ENCODE data around the gene CCR3. TPM values are rescaled to one million over a fixed set of nuclear protein-coding genes. Genes with fewer than 3 reads are reported as not detected.

Gene CCR3
- total RNA-seq, 2 donors from 2014 or later = not detected

DNA sequence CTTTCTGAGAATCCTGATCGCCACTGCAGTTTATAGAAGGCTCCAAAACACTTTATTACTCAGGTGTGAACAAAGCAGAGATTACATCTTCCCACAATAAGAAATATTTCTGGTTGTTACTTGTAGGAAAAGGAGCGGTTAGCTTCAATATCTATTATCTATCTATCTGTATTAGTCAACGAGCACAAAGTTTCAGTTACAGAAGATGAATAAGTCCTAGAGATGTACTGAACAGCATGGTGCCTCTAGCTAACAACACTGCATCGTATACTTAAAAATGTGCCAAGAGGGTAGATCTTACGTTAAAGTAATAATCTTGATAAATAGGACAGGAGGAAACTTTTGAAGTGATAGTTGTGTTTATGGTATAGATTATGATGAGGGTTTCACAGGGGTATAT, 10.9 kb upstream of the CCR3 start:
- Mint-ChIP-seq H3K27ac (no peak overlapping the region), H3K27me3 (ENCODE audit: insufficient read depth) (peaks cover 5% of the 10 kb centered on the region), H3K36me3 (ENCODE audit: low read depth) (no peaks in the 10 kb centered on the region), H3K4me1 (no peaks in the 10 kb centered on the region), H3K9me3 (no peaks in the 10 kb centered on the region), H3K4me3 (no peak overlapping the region)
- no peak for DNase-seq
- WGBS, 2 experiments (ENCODE audit: insufficient coverage in 1 of 2, insufficient read length in 1 of 2) = 85 to 88% methylated on average over 2 to 4 of the region's 5 CpGs
- H3K27ac ChIP-seq (ENCODE audit: low read depth, low read length) = no peak overlapping the region
- no peak overlapping the region for H3K9ac ChIP-seq (ENCODE audit: extremely low read depth, low read length, poor library complexity, severe bottlenecking)
- H3K4me3 ChIP-seq (ENCODE audit: low read length) = no peak overlapping the region
- H3K4me1 ChIP-seq (ENCODE audit: control insufficient read depth, insufficient read depth, low read length) = no peaks in the 10 kb centered on the region
- no peaks in the 10 kb centered on the region for H3K36me3 ChIP-seq (ENCODE audit: control insufficient read depth, insufficient read depth, low read length)
- TF ChIP-seq, protein P1, sequence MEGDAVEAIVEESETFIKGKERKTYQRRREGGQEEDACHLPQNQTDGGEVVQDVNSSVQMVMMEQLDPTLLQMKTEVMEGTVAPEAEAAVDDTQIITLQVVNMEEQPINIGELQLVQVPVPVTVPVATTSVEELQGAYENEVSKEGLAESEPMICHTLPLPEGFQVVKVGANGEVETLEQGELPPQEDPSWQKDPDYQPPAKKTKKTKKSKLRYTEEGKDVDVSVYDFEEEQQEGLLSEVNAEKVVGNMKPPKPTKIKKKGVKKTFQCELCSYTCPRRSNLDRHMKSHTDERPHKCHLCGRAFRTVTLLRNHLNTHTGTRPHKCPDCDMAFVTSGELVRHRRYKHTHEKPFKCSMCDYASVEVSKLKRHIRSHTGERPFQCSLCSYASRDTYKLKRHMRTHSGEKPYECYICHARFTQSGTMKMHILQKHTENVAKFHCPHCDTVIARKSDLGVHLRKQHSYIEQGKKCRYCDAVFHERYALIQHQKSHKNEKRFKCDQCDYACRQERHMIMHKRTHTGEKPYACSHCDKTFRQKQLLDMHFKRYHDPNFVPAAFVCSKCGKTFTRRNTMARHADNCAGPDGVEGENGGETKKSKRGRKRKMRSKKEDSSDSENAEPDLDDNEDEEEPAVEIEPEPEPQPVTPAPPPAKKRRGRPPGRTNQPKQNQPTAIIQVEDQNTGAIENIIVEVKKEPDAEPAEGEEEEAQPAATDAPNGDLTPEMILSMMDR (conservative IDR thresholded peaks at IDR 0.05) = no peak
- no peaks in the 10 kb centered on the region for H3K9me3 ChIP-seq (ENCODE audit: control insufficient read depth, low read length)
- H3K27me3 ChIP-seq (ENCODE audit: control insufficient read depth, insufficient read depth, low read length, poor library complexity, severe bottlenecking) = no peaks in the 10 kb centered on the region

- no peaks in the 10 kb centered on the region for H3K4me1 Mint-ChIP-seq
- 94% methylated on average over 4 to 6 of the region's 6 CpGs for WGBS, 2 experiments (ENCODE audit: insufficient coverage in 1 of 2, insufficient read length in 1 of 2)
- no peaks in the 10 kb centered on the region for H3K36me3 Mint-ChIP-seq (ENCODE audit: low read depth)
- Histone ChIP-seq H3K4me1 (ENCODE audit: control insufficient read depth, insufficient read depth, low read length) (no peaks in the 10 kb centered on the region), H3K9ac (ENCODE audit: extremely low read depth, low read length, poor library complexity, severe bottlenecking) (no peak overlapping the region), H3K36me3 (ENCODE audit: control insufficient read depth, insufficient read depth, low read length) (no peaks in the 10 kb centered on the region), H3K27me3 (ENCODE audit: control insufficient read depth, insufficient read depth, low read length, poor library complexity, severe bottlenecking) (no peaks in the 10 kb centered on the region), H3K4me3 (ENCODE audit: low read length) (no peak overlapping the region), H3K9me3 (ENCODE audit: control insufficient read depth, low read length) (no peaks in the 10 kb centered on the region), H3K27ac (ENCODE audit: low read depth, low read length) (no peak overlapping the region)
- no peak overlapping the region for H3K27ac Mint-ChIP-seq
- TF ChIP-seq, protein P1 (conservative IDR thresholded peaks at IDR 0.05) = no peak
- H3K4me3 Mint-ChIP-seq = no peak overlapping the region
- H3K9me3 Mint-ChIP-seq = no peaks in the 10 kb centered on the region
- H3K27me3 Mint-ChIP-seq (ENCODE audit: insufficient read depth) = peaks cover 5% of the 10 kb centered on the region
- DNase-seq = no peak
Measured at GRCh38 chr3:46233194-46233593, 9.1 kb upstream of the CCR3 start.

- 80 to 92% methylated on average over 1 to 2 of the region's 2 CpGs for WGBS, 2 experiments (ENCODE audit: insufficient coverage in 1 of 2, insufficient read length in 1 of 2)
- no peaks in the 10 kb centered on the region for H3K27me3 ChIP-seq (ENCODE audit: control insufficient read depth, insufficient read depth, low read length, poor library complexity, severe bottlenecking)
- no peaks in the 10 kb centered on the region for H3K9me3 ChIP-seq (ENCODE audit: control insufficient read depth, low read length)
- TF ChIP-seq, protein P1 (conservative IDR thresholded peaks at IDR 0.05) = no peak
- no peaks in the 10 kb centered on the region for H3K4me1 Mint-ChIP-seq
- H3K4me3 Mint-ChIP-seq = no peak overlapping the region
- H3K36me3 Mint-ChIP-seq (ENCODE audit: low read depth) = no peaks in the 10 kb centered on the region
- H3K4me1 ChIP-seq (ENCODE audit: control insufficient read depth, insufficient read depth, low read length) = no peaks in the 10 kb centered on the region
- no peaks in the 10 kb centered on the region for H3K9me3 Mint-ChIP-seq
- H3K27ac ChIP-seq (ENCODE audit: low read depth, low read length) = no peak overlapping the region
- no peak for DNase-seq
- H3K27me3 Mint-ChIP-seq (ENCODE audit: insufficient read depth) = peaks cover 5% of the 10 kb centered on the region
- no peak overlapping the region for H3K9ac ChIP-seq (ENCODE audit: extremely low read depth, low read length, poor library complexity, severe bottlenecking)
- no peak overlapping the region for H3K4me3 ChIP-seq (ENCODE audit: low read length)
- H3K27ac Mint-ChIP-seq = no peak overlapping the region
- no peaks in the 10 kb centered on the region for H3K36me3 ChIP-seq (ENCODE audit: control insufficient read depth, insufficient read depth, low read length)
Measured at GRCh38 chr3:46235425-46235824, 6.8 kb upstream of the CCR3 start.

Measured in endodermal cell (in vitro differentiated cells).